CD4-positive, alpha-beta T cell (primary cell): ENCODE data around the gene CATSPERZ. TPM values are rescaled to one million over a fixed set of nuclear protein-coding genes. Genes with fewer than 3 reads are reported as not detected.

Experiments used
- ATAC-seq: fragments of 200-7000 bp; cut with Tn5 transposase; one replicate; pipeline ENCODE4 v1.10.0; 2022; ENCODE audit warnings: mild to moderate bottlenecking; ENCODE audit not compliant: poor library complexity
- CTCF ChIA-PET: fragments of 350-600 bp; sonication (Branson Sonifier 250); formaldehyde crosslinking; loops from one replicate; lab custom pipeline; 2021; ENCODE audit warnings: antibody characterized with exemption, inconsistent platforms; lab: Charles Lee
- POLR2A ChIA-PET: fragments of 350-600 bp; sonication (Branson Sonifier 250); formaldehyde crosslinking; loops from one replicate; lab custom pipeline; 2021; ENCODE audit warnings: antibody characterized with exemption, inconsistent platforms; lab: Charles Lee
- DNase-seq, 14 experiments: peaks; one replicate each; pipeline ENCODE4 v3.0.0-alpha.2; 2013 to 2020; ENCODE audit warnings: mixed read lengths in 2 of 14
- H3K27ac ChIP-seq, 2 donors: one replicate each; pipeline versions ENCODE4 v1.5.1 to v1.7.0; 2013; ENCODE audit warnings: low read length in 2 of 2, low read depth in 1 of 2, mild to moderate bottlenecking in 1 of 2
- H3K27me3 ChIP-seq, 2 experiments: 1 replicate in 1 of 2; 2 replicates in 1 of 2; pipeline versions ENCODE4 v1.6.1 to v1.7.0; 2013; ENCODE audit warnings: low read length in 2 of 2, control low read depth in 1 of 2, mild to moderate bottlenecking in 1 of 2, moderate library complexity in 1 of 2; ENCODE audit not compliant: insufficient read depth in 2 of 2, control insufficient read depth in 1 of 2
- H3K36me3 ChIP-seq: one replicate; pipeline ENCODE4 v1.6.1; 2013; ENCODE audit warnings: low read length, control low read depth; ENCODE audit not compliant: insufficient read depth
- H3K4me1 ChIP-seq: one replicate; pipeline ENCODE4 v1.6.1; 2013; ENCODE audit warnings: low read length, control low read depth; ENCODE audit not compliant: insufficient read depth
- H3K4me3 ChIP-seq: one replicate; pipeline ENCODE4 v1.5.1; 2013; ENCODE audit warnings: mild to moderate bottlenecking, low read length, moderate library complexity
- H3K9me3 ChIP-seq, 2 experiments: 1 replicate in 1 of 2; 2 replicates in 1 of 2; pipeline versions ENCODE4 v1.6.1 to v1.7.0; 2013; ENCODE audit warnings: low read length in 2 of 2, mild to moderate bottlenecking in 2 of 2, control low read depth in 1 of 2, moderate library complexity in 1 of 2; ENCODE audit not compliant: control insufficient read depth in 1 of 2, insufficient read depth in 1 of 2
- H3K27ac Mint-ChIP-seq: one replicate; pipeline ENCODE4 v1.8.0; 2020; ENCODE audit warnings: mixed read lengths
- H3K27me3 Mint-ChIP-seq: one replicate; pipeline ENCODE4 v1.8.0; 2021; ENCODE audit warnings: mixed read lengths
- H3K36me3 Mint-ChIP-seq: one replicate; pipeline ENCODE4 v1.8.0; 2021; ENCODE audit warnings: low read depth, mixed read lengths
- H3K4me1 Mint-ChIP-seq: one replicate; pipeline ENCODE4 v1.8.0; 2021; ENCODE audit warnings: low read depth, mixed read lengths
- H3K4me3 Mint-ChIP-seq: one replicate; pipeline ENCODE4 v1.8.0; 2020; ENCODE audit warnings: mild to moderate bottlenecking, mixed read lengths
- H3K9me3 Mint-ChIP-seq: one replicate; pipeline ENCODE4 v1.8.0; 2020; ENCODE audit warnings: mixed read lengths
- CTCF ChIP-seq: fragments of 200-600 bp; IDR thresholded peaks from one replicate; pipeline ENCODE4 v1.8.0; 2022; ENCODE audit warnings: antibody characterized with exemption, mild to moderate bottlenecking
- intact Hi-C, 2 experiments: fragments of 100-400 bp; cut with DNase I in 1 of 2; cut with micrococcal nuclease in 1 of 2; formaldehyde crosslinking; loops; one replicate each; pipeline versions ENCODE4 v1.15.1 to v1.9.0; 2023 to 2025; cut with DNase I, micrococcal nuclease
- total RNA-seq, 174 experiments: library from RNA in 2 of 174; stranded (reverse) in 2 of 174; gene quantifications; one replicate each; pipeline ENCODE4 v1.2.3 and lab custom pipeline; 2021 to 2026

The CATSPERZ gene
- total RNA-seq, 2 experiments from 2014 or later: not detected

- Histone ChIP-seq H3K27ac (no peak overlapping the region), H3K4me1 (peaks cover 37% of the 10 kb centered on the region), H3K27me3 (no peaks in the 10 kb centered on the region), H3K36me3 (peaks cover 19% of the 10 kb centered on the region), H3K9me3 (no peaks in the 10 kb centered on the region), H3K4me3 (no peak overlapping the region)
- Mint-ChIP-seq H3K9me3 (no peaks in the 10 kb centered on the region), H3K36me3 (peaks cover 11% of the 10 kb centered on the region), H3K4me3 (peak overlapping the region; percentile 74), H3K27me3 (no peaks in the 10 kb centered on the region), H3K27ac (peak overlapping the region; percentile 97), H3K4me1 (peaks cover 21% of the 10 kb centered on the region)
- CTCF ChIA-PET: interaction anchor here (1.2 to 5.8 kb wide), 4 partner anchors 12 to 460 kb away, joined by 3 to 36 read pairs (median 14); partner anchors contain the start of gene CATSPERZ
- DNase-seq (no peak), ATAC-seq (no peak)
- intact Hi-C loops: no loop called here
- TF ChIP-seq CTCF: no peak
- POLR2A ChIA-PET: interaction anchor here (1.1 to 5.3 kb wide), 2 partner anchors 13 to 77 kb away, joined by 3 to 125 read pairs; partner anchors contain the start of gene FERMT3
Observed at GRCh38 chr11:64283092-64283491, 17.1 kb upstream of the CATSPERZ start.

GRCh38 chr11:64284048-64284961, 15.9 kb upstream of the CATSPERZ start, which contains the start of gene BAD:
TSS of gene BAD (minus strand) at chr11:64284665. CDS start at chr11:64284368, 297 bp downstream.
- H3K27me3 Mint-ChIP-seq: no peaks in the 10 kb centered on the region
- no peaks in the 10 kb centered on the region for H3K9me3 Mint-ChIP-seq
- no peaks in the 10 kb centered on the region for H3K27me3 ChIP-seq
- ATAC-seq (peak; percentile 77), DNase-seq (peak; percentile 87 to 95 (median 91))
- peak within 1 kb of the TSS; percentile 97 for H3K27ac Mint-ChIP-seq
- H3K4me1 Mint-ChIP-seq: peaks cover 21% of the 10 kb centered on the region
- ChIA-PET CTCF (interaction anchor here (0.9 to 5.8 kb wide), 5 partner anchors 13 to 80 kb away, joined by 3 to 36 read pairs (median 20); partner anchors contain the start of genes CATSPERZ and PRDX5), POLR2A (interaction anchor here (0.7 to 5.3 kb wide), 18 partner anchors 10 to 1619 kb away, joined by 3 to 125 read pairs (median 6); partner anchors contain the start of genes C11orf98, CATSPERZ, CSKMT and ESRRA)
- no peak for TF ChIP-seq CTCF
- intact Hi-C loops: loop anchor here in 1 of 2 experiments (2.0 kb wide), 1 partner anchor 44 kb away; the partner anchor contains the start of gene FKBP2
- peaks cover 13% of the 10 kb centered on the region for H3K36me3 ChIP-seq
- H3K9me3 ChIP-seq: no peaks in the 10 kb centered on the region
- peaks cover 37% of the 10 kb centered on the region for H3K4me1 ChIP-seq
- H3K4me3 Mint-ChIP-seq: peak within 1 kb of the TSS; percentile 93
- peaks cover 5% of the 10 kb centered on the region for H3K36me3 Mint-ChIP-seq
- peak within 1 kb of the TSS; percentile 97 for H3K4me3 ChIP-seq
- peak within 1 kb of the TSS; percentile 99 to 100 for H3K27ac ChIP-seq
